ENCODE results near the gene PLPP4. TPM values are rescaled to one million over a fixed set of nuclear protein-coding genes. Genes with fewer than 3 reads are reported as not detected.

The PLPP4 gene
- polyA plus RNA-seq, 1 of the 3 experiments (the other 2 are of a cell fraction) = 27.9 TPM

GRCh38 chr10:120517196-120517595 is 60.2 kb downstream of the PLPP4 start:
- H3K4me3 ChIP-seq (ENCODE audit: low read depth in 2 of 2, low read length in 1 of 2) = no peak overlapping the region
- H3K79me2 ChIP-seq (ENCODE audit: insufficient read depth) = peaks cover 77% of the 10 kb centered on the region
- H2AFZ ChIP-seq (ENCODE audit: low read depth) = no peak overlapping the region
- no peak overlapping the region for H3K27ac ChIP-seq (ENCODE audit: low read depth in 2 of 2, low read length in 1 of 2)
- no peak overlapping the region for H3K9ac ChIP-seq
- TF ChIP-seq CTCF (IDR thresholded peaks at IDR 0.05) (no peak), POLR2AphosphoS5 (IDR thresholded peaks at IDR 0.05; ENCODE audit: low read depth, low read length) (no peak), REST (IDR thresholded peaks at IDR 0.05; ENCODE audit: low read depth, low read length) (no peak), RCOR1 (IDR thresholded peaks at IDR 0.05; ENCODE audit: low read length) (no peak), FOXJ3 (CRISPR knock-in tag; IDR thresholded peaks at IDR 0.05) (no peak), NRF1 (IDR thresholded peaks at IDR 0.05; ENCODE audit: low read depth, low read length) (no peak), SMC3 (IDR thresholded peaks at IDR 0.05; ENCODE audit: low read depth, low read length) (no peak), ZBTB33 (IDR thresholded peaks at IDR 0.05; ENCODE audit: borderline replicate concordance, low read depth) (no peak), TEAD4 (IDR thresholded peaks at IDR 0.05; ENCODE audit: borderline replicate concordance, insufficient read depth) (no peak), EP300 (IDR thresholded peaks at IDR 0.05; ENCODE audit: borderline replicate concordance in 1 of 2, low read depth in 1 of 2, low read length in 1 of 2) (no peak), MAX (IDR thresholded peaks at IDR 0.05; ENCODE audit: low read depth) (no peak), GATA2 (CRISPR knock-in tag; IDR thresholded peaks at IDR 0.05) (no peak), FOSL2 (IDR thresholded peaks at IDR 0.05; ENCODE audit: borderline replicate concordance, low read depth) (no peak), ELF1 (IDR thresholded peaks at IDR 0.05) (no peak), FOXM1 (IDR thresholded peaks at IDR 0.05; ENCODE audit: low read depth) (no peak), USF2 (IDR thresholded peaks at IDR 0.05; ENCODE audit: borderline replicate concordance, low read depth, low read length) (no peak), CHD2 (IDR thresholded peaks at IDR 0.05; ENCODE audit: low read length, partially characterized antibody) (no peak), YY1 (IDR thresholded peaks at IDR 0.05; ENCODE audit: low read depth) (no peak), RFX5 (IDR thresholded peaks at IDR 0.05; ENCODE audit: low read length) (no peak)
- no peaks in the 10 kb centered on the region for H3K9me2 ChIP-seq
- ChIA-PET POLR2A (no interaction called here), CTCF (no interaction called here)
- WGBS (ENCODE audit: low lambda C conversion rate) = 89% methylated on average over 5 of the region's 5 CpGs
- no peaks in the 10 kb centered on the region for H3K27me3 ChIP-seq (ENCODE audit: insufficient read depth)
- H3F3A ChIP-seq (replicated peaks; ENCODE audit: insufficient read depth) = peaks cover 4% of the 10 kb centered on the region
- H3K4me2 ChIP-seq = no peak overlapping the region
- DNase-seq = no peak
- peaks cover 29% of the 10 kb centered on the region; the same call in 1 of the 2 replicates for H4K20me1 ChIP-seq (ENCODE audit: insufficient read depth)
- H3K9me3 ChIP-seq = no peaks in the 10 kb centered on the region
- peaks cover 6 to 27% of the 10 kb centered on the region in 2 experiments for H3K36me3 ChIP-seq (replicated peaks in 1 of 2; ENCODE audit: control insufficient read depth in 1 of 2, insufficient read depth in 2 of 2, low read length in 1 of 2)
- H3K4me1 ChIP-seq (ENCODE audit: control insufficient read depth in 1 of 2, insufficient read depth in 2 of 2, low read depth in 1 of 2, low read length in 1 of 2) = peaks cover 5 to 29% of the 10 kb centered on the region in 2 experiments; a peak in 3 of 4 replicates

Data from SK-N-SH (cell line).